RPMI7951 (cell line): ENCODE measurements around the gene SLC17A5. TPM values are rescaled to one million over a fixed set of nuclear protein-coding genes. Genes with fewer than 3 reads are reported as not detected.
"Not testable (repeated sequence)": the region's sequence is repeated elsewhere in the genome, so short reads cannot be mapped to it uniquely, and the experiment has no call there.

Experiments used
- DNase-seq: peaks from one replicate; pipeline ENCODE4 v3.0.0-alpha.2; 2012; ENCODE audit warnings: low read depth
- total RNA-seq: library from RNA; depleted of rRNA; stranded (reverse); fragments of >200 nt; shearing (Covaris generic); gene quantifications from 2 replicates; pipeline ENCODE4 v1.2.3, GENCODE V29; 2014; rRNA removed

SLC17A5 gene
- total RNA-seq, 1 experiment from 2014 or later: 13.9 TPM

DNA sequence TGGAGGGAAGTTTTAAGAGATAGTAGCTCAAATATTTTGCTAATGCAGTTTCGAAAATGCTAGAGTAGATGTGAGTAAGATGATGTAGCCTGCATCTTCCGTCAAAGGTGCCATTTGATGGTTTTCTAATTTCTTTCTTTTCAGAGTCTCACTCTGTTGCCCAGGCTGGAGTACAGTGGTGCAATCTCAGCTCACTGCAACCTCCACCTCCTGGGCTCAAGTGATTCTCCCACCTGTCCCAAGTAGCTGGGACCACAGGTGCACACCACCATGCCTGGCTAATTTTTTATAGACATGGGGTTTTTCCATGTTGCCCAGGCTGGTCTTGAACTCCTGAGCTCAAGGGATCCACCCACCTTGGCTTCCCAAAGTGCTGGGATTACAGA, 87.3 kb downstream of the SLC17A5 start:
- DNase-seq: not testable (repeated sequence)

DNA sequence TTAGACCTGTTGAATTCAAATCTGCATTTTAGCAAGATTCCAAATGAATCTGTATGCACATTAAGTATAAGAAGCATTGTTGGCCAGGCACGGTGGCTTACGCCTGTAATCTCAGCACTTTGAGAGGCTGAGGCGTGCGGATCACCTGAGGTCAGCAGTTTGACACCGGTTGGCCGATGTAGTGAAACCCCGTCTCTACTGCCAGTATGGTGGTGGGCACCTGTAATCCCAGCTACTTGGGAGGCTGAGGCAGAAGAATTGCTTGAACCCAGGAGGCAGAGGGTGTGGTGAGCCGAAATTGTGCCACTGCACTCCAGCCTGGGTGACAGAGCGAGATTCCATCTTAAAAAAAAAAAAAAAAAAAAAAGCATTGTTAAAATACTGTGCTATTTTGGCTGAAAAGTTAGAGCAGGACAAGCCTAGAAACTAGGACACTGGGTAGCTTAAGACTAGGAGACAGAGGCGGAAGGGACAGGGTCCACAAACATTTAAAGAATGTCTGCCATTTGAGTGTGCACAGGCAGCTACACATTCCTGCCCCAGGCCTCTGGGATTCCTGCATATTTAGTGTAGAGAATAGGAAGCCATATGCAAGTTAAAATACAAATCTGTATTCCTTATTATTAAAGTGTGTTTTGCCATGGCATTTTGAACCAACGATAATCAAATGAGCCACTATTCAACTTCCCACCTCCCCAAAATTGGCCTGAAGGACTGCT, 87.9 kb downstream of the SLC17A5 start:
- peak; percentile 72 for DNase-seq

DNA sequence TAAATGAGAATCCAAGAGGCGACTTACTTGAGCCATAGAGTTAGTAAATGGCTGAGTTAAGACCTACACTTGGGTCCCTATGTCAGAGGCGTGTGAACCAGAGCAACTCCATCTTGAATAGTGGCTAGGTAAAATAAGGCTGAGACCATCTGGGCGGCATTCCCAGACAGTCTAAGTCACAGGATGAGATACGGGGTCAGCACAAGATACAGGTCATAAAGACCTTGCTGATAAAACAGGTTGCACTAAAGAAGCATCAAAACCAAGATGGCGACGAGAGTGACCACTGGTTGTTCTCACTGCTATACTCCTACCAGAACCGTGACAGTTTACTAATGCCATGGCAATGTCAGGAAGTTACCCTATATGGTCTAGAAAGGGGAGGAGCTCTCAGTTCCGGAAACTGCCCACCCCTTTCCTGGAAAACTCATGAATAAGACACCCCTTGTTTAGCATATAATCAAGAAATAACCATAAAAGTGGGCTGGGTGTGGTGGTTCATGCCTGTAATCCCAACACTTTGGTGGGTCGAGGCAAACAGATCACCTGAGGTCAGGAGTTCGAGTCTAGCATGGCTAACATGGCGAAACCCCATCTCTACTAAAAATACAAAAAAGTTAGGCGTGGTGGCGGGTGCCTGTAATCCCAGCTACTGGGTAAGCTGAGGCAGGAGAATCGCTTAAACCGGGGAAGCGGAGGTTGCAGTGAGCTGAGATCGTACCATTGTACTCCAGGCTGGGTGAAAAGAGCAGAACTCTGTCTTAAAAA, 89.0 kb downstream of the SLC17A5 start:
- DNase-seq: peak; percentile 30

DNA sequence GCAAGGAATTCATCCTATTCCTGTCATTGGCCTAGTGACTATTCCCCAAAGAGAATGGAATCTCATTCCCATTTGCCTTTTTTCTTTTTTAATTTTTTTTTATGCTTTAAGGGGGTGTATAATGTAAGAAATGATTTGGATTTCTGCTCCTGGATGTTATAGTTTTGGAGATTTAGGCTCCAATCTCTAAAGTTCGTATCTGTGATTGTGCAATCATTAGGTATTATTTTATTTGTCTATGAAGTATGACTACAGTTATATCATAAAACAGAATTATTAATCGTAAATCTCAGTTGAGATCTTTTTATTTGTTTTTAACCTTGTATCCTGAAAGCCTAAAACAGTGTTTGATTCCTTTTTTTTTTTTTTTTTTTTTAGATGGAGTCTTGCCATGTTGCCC, 91.2 kb downstream of the SLC17A5 start:
- no peak for DNase-seq

DNA sequence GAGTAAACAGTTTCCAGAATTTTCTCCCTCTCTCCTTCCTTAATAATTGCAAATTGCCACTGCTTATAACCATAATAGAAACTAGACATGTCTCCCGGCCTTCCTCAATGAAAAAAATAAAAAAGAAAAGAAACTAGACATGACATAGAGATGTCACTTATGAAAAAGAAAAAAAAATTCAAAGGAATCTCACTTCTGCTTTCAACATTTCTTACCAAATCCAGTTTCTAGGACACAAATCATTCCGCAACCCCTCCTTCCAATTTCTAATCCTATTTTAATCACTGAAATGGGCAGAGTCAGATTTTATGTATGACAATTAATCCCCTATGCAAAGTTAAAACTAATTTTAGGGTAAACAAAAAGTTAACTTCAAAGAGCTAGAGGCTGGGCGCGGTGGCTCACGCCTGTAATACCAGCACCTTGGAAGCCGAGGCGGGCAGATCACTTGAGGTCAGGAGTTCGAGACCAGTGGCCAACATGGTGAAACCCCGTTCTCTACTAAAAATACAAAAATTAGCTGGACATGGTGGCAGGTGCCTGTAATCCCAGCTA, 92.9 kb downstream of the SLC17A5 start:
- DNase-seq: no peak

DNA sequence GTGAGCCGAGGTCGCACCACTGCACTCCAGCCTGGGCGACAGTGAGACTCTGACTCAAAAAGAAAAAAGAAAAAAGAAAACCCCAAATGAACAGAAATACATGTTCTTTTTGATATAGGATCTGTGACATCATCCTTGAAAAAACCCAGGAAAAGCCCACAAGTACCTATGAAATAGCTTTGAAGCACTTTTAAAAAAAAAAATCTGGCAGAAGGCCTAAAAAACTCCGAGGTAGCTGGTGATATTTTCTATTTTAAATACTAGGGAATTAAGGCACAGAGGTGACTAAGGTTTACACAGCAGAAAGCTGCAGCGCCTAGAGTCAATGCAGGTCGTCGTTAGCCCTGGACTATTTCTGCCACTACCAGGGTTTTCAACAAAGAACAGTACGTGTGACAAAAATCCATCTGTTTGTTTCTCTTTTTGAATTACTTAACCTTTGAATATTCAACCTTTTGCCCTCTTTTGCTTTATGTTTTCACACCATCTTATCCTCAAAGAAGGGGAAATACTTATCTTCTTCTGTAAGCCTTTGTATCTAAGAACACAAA, 93.5 kb downstream of the SLC17A5 start:
- DNase-seq: no peak

DNA sequence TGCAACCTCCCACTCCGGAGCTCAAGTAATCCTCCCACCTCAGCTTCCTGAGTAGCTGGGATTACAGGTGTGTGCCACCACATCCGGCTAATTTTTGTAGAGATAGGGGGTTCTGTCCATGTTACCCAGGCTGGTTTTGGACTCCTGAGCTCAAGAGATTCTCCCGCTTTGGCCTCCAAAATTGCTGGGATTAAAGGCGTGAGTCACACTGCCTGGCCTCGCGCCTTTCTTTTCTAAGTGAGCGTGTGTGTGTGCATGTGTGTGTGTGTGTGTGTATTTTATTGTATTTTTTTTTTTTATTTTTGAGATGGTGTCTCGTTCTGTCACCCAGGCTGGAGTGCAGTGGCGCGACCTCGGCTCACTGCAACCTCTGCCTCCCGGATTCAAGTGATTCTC, 94.4 kb downstream of the SLC17A5 start:
- not testable (repeated sequence) for DNase-seq

DNA sequence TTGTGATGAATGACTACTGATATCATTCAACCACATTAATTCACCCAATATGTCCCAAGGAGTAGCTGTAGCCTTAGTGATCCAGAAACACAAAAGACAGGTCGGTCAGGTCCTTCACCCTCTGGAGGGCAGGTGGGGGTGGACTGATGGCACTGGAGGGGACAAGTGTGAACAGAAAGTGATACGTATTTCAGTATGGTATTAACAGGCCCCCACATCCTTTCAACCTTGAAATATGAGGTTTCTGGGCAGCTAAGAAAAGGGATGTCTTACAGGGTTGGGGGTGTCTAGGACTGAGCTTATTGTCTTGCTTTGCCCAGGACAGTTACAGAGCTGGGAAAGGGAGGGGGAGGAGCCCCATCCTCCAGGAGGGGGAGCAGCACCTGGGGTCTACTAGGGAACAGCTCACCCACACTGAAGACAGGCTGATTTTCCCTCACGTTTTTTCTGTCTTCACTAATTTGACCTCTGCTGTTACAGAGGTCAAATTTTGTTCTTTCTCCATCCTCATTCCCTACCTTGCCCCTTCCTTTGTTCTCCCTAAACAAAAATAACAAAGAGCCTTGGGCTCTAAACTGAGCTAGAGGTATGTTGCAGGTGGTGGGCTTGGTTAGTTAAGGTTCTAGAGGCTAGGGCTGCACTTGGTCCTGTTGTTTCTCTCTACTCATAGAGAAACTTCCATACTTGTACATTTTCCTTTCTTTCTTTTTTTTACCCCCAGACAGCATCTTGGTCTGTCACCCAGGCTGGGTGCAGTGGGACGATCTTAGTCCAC, 95.0 kb downstream of the SLC17A5 start:
- no peak for DNase-seq

DNA sequence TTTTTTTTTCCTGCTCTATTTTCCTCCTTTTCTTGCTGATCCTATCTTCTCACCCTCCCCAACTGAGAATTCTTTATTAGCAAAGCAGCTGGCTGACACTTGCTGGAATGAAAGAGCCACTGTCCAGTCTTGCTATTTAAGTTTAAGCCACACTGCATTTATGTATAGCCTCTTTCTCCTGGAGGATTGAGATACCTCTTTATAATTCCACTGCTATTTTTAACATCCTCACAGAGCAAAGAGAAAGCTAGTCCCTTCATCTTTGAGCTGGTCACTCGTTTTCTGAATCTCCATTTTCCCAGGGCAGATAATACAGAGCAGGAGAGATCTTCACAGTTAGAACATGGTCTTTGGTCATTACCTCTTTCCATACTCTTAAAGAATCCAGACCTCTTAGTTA, 97.0 kb downstream of the SLC17A5 start:
- DNase-seq: peak; percentile 28

DNA sequence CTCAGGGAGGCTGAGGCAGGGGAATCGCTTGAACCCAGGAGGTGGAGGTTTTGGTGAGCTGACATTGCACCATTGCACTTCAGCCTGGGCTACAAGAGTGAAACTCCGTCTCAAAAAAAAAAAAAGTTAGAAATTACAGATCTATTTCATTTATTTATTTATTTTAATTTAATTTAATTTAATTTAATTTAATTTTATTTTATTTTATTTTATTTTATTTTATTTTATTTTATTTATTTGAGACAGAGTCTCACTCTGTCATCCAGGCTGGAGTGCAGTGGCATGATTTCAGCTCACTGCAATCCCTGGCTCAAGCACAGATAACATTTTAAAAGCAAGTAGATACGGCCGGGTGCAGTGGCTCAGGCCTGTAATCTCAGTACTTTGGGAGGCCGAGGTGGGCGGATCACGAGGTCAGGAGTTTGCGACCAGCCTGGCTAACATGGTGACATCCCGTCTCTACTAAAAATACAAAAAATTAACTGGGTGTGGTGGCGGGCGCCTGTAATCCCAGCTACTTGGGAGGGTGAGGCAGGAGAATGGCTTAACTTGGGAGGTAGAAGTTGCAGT, 98.3 kb downstream of the SLC17A5 start:
- not testable (repeated sequence) for DNase-seq

DNA sequence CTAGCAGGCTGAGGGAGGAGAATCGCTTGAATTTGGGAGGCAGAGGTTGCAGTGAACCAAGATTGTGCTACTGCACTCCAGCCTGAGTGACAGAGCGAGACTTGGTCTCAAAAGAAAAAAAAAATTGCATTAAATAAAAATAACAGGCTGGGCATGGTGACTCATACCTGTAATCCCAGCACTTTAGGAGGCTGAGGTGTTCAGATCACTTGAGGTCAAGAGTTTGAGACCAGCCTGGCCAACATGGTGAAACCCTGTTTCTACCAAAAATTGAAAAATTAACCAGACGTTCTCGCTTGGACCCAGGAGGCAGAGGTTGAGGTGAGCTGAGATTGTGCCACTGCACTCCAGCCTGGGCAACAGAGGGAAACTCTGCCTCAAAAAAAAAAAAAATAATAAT, 102.7 kb downstream of the SLC17A5 start:
- not testable (repeated sequence) for DNase-seq

DNA sequence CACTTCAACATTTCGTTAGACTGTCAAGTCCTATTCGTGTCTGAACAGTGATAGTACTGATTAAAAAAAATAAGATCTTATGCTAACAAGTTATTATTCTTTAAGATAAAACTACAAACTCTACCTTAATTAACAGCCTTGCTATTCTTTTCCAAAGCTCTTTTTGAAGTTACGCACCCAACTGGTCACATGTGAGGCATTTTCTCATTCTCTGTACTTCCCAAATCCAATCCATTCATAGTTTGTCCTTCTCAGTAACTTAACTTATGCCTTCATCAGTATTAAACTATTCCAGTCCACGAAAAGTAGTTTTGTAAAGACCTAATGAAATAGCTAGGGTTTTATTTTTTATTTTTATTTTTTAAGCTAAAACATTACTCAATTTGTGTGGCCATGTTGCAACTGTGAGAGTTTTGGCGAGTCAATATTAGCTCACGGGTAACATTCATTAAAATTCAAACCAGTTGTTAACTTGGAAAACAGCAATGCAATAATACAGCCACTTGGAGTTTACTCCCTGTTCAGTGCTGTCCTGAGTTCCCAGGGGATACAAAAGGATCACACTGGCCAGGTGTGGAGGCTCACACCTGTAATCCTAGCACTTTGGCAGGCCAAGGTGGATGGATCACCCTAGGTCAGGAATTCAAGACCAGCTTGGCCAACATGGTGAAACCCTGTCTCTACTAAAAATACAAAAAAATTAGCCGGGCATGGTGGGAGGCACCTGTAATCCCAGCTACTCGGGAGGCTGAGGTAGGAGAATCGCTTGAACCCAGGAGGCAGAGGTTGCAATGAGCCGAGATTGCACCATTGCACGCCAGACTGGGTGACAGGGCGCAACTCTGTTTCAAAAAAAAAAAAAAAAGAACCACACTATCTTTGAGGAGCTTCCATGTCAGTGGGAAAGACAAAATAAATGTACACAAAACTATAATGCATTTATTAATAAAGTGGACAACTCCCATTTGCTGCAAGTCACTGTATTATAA, 105.0 kb downstream of the SLC17A5 start:
- DNase-seq: no peak

DNA sequence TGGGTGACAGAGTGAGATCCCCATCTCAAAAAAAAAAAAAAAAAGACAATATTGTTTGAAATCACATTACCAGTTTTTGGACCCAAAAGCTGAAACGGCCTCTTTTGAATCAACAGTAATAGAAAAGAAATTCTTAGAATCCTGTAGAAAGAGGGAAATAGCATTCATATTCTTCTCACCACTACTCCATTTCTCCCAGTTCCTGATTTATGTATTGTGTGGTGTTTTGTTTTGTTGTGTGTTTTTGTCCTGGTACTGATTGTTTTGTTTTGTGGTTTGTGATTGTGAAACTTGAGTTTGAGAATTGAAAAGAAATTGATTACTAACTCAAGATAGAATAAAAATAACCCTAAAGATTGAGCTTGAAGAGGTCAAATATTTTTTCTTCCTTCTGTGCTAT, 106.8 kb downstream of the SLC17A5 start:
- no peak for DNase-seq

Other genes starting within 250 kb of the SLC17A5 start
- 13.8 and 20.5 TPM in 2 replicates for gene CGAS, start 201.7 kb downstream of the SLC17A5 start, total RNA-seq
- 34.8 and 43.5 TPM in 2 replicates for gene MTO1, start 192.3 kb downstream of the SLC17A5 start, total RNA-seq
- gene EEF1A1, start 133.0 kb downstream of the SLC17A5 start, total RNA-seq: 8,626 and 10,453 TPM in 2 replicates
- gene CD109, start 42.2 kb upstream of the SLC17A5 start, total RNA-seq: 67.4 and 75.9 TPM in 2 replicates